HG03103 (cell line): ENCODE results near the gene TMEM200C.

ENCODE experiments used
- ATAC-seq: cut with Tn5 transposase; IDR thresholded peaks from one replicate; pipeline ENCODE4 v1.9.1; 2021; ENCODE audit warnings: low read depth; ENCODE audit not compliant: unreplicated experiment

Gene TMEM200C

DNA sequence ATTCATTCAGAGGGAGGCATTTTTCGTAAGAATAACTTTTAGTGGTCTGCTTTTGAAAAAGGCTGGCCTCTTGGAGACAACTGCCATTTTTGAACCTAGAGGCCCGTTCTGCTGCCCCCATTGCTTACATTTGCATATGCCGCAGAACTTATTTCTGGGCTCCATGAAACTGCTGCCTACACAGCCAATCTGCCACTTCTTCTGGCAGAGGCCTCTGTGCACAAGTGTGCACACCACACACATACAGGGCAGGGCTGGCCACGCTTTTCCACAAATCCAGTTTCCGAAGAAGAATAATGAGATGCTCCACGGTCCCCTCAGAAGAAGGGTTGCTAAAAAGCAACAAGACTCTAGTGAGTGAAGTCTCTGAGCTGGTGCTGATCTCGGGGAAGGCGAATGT lies 56.2 kb downstream of the TMEM200C start:
- ATAC-seq: no peak
